Measurements from ENCODE around the gene SEC24D.
"Not testable (repeated sequence)": the region's sequence is repeated elsewhere in the genome, so short reads cannot be mapped to it uniquely, and the experiment has no call there.

Gene SEC24D, protein sequence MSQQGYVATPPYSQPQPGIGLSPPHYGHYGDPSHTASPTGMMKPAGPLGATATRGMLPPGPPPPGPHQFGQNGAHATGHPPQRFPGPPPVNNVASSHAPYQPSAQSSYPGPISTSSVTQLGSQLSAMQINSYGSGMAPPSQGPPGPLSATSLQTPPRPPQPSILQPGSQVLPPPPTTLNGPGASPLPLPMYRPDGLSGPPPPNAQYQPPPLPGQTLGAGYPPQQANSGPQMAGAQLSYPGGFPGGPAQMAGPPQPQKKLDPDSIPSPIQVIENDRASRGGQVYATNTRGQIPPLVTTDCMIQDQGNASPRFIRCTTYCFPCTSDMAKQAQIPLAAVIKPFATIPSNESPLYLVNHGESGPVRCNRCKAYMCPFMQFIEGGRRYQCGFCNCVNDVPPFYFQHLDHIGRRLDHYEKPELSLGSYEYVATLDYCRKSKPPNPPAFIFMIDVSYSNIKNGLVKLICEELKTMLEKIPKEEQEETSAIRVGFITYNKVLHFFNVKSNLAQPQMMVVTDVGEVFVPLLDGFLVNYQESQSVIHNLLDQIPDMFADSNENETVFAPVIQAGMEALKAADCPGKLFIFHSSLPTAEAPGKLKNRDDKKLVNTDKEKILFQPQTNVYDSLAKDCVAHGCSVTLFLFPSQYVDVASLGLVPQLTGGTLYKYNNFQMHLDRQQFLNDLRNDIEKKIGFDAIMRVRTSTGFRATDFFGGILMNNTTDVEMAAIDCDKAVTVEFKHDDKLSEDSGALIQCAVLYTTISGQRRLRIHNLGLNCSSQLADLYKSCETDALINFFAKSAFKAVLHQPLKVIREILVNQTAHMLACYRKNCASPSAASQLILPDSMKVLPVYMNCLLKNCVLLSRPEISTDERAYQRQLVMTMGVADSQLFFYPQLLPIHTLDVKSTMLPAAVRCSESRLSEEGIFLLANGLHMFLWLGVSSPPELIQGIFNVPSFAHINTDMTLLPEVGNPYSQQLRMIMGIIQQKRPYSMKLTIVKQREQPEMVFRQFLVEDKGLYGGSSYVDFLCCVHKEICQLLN

DNA sequence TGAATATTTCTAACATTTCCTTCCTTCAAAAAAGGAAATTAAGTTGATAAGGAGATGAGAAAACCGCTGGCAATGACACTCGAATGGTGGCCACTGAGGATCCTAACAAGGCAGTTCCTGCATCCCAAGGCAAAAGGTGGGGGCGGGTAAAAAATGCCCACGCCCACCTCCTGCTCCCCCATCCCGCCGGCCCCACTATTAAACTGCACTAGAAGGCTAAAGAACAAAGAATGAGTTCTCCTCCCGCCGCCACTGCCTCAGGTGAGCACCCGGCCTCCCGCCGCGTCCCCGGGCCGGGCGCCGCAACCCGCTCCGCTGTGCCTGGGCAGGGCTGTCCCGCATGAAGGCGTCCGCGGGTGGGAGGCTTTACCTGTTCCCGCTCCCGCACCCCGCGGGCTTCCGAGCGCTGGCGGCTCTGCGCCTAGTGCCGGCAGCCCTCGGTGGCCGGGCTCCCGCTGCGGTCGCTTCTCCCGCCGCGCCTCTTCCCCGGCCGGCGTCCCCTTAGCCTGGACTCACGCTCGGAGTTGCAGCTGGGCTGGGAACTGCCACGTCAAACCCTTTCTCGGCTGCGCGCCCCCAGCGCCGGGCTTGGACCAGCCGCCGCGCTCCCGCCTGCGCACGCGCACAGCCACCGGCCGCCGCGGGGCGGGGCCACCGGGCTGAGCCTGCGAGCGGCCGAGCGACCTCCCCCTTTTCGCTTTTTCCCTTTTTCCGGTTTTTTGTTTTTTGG lies at the start of gene SEC24D:
SEC24D (minus strand) TSS at position 556 of the 730 bp plus-strand sequence. CDS start 2,430 bp downstream, outside the sequence.
- DNase-seq (ENCODE audit: low read depth in 2 of 2), result peak; percentile 59 to 60

DNA sequence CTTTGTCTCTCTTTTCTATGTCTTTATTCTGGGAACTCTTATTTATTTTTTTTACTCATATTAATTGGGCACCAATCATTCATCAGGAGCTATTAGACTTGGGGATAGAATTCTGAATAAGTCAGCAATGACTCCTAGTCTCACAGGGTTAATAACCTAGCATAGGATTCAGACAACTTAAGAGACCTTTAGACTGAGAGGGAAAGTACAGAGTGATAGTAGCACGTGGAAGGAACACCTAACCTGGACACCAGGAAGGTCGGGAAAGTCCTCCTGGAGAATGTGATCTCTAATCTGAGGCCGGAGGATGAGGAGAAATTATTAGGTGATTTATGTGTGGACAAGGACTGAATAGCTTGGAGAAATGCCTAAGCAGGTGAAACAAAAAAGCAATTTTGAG lies 48.8 kb upstream of the SEC24D start:
- no peak for DNase-seq (ENCODE audit: low read depth in 2 of 2)

DNA sequence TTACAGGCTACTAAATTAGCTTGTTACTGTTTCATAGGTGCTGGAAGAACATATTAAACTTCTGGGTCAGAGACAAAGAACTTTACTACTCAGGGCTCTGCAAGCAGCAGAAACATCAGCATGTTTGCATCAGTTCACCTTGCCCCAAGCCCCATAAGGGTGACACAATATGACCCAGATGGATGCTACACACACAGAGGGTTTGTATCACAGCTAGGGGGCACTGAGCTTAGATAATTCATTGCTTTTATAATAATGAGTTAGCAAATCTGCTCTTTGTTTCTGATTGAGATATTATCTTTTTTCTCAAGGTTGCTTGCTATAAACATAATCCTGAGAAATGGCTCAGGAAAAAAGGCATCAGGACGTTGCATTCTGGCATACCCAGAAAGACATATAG lies 47.9 kb upstream of the SEC24D start:
- DNase-seq (ENCODE audit: low read depth in 2 of 2), result no peak

DNA sequence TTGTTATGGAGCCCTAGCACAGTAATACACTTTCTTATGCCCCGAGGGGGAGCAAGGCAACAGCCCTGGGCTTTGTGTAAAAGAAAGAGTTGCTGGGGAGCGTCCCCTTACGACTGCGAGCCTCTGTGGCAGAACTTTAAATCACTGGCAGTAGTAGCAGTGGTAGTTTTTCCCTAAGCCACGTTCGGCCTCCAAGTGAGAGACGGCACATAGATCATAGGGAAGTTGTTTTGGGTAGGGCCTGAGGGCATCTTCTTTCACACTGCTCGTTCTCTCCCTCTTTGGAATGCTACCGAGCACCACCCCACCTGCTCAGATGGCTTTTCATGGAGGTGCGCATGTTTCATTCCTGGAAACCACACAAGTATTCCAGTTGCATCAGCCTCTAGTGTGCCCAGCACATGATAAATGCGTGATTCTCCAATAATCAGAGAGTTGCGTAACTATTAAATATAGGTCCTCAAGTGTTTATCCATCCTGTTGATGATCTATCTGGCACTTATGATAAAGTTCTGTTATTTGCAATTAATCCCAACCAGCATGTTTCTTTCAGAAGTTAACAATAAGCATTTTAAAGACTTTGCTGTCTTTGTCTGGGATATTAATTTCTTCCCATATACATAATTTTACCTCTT lies 45.7 kb upstream of the SEC24D start:
- DNase-seq (ENCODE audit: low read depth in 2 of 2), result no peak

DNA sequence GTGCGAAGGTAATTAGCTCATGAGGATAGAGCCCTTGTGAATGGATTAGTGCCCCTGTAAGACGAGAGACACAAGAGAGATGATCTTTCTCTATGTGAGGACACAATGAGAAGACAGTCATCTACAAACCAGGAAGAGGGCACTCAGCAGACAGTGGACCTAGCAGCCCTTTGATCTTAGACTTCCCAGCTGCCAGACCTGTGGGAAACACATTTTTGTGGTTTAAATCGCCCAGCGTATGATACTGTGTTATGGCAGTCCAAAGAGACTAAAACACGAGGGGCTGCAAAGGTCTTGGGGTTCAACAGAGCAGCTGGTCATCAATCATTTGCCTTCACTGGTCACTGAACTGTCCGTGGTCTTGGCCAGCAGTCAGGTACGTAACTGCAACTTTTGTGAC lies 43.5 kb upstream of the SEC24D start:
- DNase-seq (ENCODE audit: low read depth in 2 of 2), result no peak

DNA sequence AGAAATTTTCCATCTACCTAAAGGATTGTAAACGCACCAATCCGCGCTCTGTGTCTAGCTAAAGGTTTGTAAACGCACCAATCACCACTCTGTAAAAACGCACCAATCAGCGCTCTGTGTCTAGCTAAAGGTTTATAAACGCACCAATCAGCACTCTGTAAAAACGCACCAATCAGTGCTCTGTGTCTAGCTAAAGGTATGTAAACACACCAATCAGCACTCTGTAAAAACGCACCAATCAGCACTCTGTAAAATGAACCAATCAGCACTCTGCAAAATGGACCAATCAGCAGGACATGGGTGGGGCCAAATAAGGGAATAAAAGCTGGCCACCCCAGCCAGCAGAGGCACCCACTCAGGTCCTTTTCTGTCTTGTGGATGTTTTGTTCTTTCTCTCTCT lies 42.6 kb upstream of the SEC24D start:
- DNase-seq (ENCODE audit: low read depth in 2 of 2), result not testable (repeated sequence)

DNA sequence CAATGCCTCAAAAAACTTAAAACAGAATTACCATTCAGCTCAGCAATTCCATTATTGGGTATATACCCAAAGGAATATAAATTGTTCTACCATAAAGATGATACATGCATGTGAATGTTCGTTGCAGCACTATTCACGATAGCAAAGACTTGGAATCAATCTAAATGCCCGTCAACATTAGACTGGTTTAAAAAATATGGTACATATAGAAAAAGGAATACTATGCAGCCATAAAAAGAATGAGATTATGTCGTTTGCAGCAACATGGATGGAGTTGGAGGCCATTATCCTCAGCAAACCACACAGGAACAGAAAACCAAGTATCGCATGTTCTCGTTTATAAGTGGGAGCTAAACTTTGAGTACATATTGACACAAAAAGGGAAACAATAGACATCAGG lies 41.9 kb upstream of the SEC24D start:
- DNase-seq (ENCODE audit: low read depth in 2 of 2), result no peak

DNA sequence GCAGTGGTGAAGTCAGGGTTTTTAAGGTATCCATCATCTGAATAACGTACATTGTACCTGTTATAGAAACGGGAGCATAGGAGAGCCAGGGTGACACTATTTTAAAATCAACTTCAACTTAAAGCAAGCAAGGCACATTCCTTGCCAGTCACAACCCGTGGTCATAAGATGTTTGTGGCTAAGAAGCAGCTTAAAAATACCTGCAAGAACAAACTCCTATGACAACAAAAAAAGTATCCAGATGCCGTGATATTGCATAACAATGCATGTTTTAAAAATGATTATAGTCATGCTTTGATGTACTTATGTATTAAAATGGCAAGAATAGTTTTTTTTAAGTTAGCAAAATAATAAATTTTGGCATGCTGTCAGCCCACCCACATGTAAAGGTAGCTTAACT lies 36.3 kb upstream of the SEC24D start:
- no peak for DNase-seq (ENCODE audit: low read depth in 2 of 2)

DNA sequence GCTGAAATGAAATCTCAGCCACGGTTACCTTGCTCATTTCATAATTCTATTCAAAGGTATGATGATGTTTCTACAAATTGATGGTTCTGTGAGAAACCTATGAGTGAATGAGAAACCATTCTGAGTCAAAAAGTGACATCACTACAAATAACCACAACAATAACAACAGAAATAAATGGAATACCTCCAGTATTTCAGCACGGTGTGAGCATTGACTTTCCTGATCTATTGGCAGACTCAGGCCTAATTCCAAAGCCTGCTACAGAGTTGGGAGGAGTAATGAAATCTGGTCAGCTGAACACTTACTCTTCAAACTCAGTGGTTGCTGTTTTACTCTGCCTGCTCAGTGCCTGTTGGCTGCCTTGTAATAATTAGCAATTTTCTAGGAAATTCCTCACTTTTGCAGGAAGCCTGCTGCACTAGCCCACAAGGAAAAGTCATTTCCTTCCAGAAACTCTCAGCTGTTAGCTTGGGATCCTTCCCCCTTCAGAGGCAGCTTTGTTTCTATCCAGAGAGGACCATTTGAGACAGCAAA lies 33.9 kb upstream of the SEC24D start:
- no peak for DNase-seq (ENCODE audit: low read depth in 2 of 2)

DNA sequence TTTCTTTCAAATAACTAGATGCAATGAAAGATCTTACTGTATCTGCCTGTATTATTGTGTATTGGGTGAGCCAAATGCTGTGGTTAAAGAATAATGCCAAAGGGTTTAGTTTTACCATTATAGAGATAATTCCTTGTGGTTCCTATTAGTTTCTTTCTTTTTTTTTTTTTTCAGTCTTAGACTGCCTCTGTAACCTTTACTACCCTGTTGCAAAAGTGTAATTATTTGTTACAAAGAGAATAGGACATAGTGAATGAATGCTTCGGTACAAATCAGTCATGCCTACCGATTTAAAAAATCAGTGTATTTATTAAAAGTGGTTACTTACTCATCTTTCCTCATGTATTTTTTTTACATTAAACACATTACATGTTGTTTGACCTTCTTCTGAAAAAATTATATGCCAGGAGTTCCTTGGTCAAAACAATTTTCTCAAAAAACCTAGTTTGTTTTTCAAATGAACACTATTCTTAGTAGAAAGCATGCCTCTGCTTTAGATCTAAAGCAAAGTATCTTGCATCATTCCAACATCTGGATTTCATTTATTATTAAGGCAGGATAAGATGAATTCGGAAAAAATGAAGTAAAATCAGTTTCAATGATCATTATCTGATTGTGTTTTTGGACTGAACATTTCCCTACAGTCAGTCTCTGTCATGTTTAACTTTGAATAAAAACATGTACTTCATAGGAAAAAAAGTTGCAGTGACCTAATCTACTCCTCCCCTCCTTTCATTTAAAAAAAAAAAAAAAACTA lies 31.6 kb upstream of the SEC24D start:
- no peak for DNase-seq (ENCODE audit: low read depth in 2 of 2)

DNA sequence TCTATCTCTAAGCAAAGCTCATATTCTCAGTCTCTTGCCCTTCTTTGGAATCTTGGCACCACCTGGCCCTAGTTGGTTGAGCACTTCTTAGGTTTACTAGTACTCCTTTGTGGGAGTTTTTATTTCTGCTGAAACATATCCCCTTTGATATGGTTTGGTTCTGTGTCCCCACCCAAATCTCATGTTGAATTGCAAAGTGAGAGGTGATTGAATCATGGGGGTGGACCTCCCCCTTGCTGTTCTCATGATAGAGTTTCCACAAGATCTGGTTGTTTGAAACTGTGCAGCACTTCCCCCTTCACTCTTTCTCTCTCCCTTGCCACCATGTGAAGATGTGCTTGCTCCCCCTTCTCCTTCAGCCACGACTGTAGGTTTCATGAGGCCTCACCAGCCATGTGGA lies 30.5 kb upstream of the SEC24D start:
- no peak for DNase-seq (ENCODE audit: low read depth in 2 of 2)

DNA sequence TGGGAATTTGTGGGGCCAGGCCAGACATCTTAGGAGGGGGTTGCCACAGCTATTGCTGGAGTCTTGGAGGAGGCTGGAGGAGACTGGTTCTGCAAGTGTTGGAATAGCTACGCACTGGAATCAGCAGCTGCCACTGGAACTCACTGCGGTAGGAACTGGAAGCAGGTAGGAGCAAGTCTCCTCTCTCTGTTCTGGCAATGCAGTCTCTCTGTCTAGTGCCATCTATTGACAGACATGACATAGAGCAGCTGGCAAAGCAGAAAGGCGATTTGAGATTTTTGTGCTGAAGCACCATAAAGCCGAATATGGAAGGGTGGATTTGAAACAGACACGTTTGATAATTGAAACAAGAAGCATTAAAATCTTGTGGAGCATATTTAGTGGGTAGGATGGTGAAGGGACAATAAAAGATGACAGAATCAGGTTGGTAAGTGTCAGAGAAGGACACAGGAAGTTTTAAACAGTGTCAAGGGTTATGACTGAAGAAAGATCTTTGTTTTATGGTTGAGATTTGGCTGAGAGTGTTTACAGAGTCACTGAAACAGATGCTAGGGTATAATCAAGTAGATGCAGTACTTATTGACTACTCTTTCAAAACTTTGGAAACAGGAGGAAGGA lies 29.3 kb upstream of the SEC24D start:
- DNase-seq (ENCODE audit: low read depth in 2 of 2), result no peak

DNA sequence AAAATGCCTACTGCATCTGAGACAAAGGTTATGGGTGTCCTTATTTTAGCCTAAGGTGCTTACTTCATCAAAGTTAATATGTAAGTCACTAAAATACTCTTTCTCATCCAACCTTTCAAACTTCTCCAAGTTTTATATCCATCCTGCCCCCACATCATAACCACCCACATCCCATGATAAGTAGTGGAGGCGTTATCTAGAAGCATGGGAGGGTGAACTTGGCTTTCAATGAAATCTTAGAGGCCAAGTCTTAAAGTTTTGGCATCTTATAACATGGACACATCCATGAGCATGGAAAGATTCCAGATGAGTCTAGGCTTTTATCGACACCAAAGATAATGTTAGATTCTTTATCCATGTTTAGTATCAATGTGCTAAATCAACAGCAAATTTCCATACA lies 22.9 kb upstream of the SEC24D start:
- DNase-seq (ENCODE audit: low read depth in 2 of 2), result no peak

DNA sequence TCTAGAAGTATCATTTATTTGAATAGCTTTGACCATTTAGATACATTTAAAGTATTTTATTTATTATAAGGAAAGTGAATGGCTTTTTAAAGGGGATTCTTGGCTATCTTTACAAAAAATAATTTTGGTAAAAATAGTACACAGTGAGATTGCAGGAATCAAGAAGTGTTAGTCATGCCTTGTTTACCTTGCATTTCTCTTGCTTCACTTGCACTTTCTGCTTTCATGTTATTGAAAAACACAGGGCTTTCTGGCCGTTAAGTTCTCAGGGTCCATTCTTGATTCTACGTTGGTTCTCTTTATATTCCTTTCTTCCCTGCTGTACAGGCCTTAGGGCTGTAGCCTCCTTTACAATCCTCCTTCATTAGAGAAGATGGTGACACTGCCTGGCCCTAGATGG lies 21.8 kb upstream of the SEC24D start:
- no peak for DNase-seq (ENCODE audit: low read depth in 2 of 2)

DNA sequence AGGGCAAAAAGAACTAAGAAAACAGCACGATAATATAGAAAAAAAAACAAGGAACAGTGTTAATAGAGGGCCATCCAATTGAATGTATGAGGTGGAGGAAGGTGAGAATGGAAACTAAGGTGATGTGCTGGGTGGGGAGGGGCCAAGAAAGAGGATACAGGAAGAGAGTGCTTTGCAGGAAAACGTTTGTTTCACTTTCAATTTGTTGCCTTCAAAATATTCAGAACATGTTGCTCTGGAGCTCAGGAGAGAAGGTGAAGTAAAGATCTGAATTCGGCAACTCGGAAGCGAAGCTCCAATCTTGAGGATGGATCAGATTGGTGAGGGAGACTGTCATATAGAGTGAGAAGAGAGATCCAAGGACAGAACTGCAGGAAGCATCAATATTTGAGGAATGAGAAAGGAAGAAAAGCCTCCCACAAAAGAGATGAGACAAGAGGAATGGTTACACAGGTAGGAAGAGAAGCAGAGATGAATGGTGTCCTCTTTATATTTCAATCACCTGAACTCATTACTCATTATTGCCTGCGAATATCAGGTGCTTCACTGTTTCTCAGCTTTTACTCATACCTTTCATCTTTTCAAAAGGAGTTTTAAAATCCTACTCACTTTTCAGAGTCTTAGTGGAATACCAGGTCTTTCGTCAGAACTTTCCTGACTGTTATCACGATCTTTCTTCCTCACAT lies 14.7 kb upstream of the SEC24D start:
- no peak for DNase-seq (ENCODE audit: low read depth in 2 of 2)

DNA sequence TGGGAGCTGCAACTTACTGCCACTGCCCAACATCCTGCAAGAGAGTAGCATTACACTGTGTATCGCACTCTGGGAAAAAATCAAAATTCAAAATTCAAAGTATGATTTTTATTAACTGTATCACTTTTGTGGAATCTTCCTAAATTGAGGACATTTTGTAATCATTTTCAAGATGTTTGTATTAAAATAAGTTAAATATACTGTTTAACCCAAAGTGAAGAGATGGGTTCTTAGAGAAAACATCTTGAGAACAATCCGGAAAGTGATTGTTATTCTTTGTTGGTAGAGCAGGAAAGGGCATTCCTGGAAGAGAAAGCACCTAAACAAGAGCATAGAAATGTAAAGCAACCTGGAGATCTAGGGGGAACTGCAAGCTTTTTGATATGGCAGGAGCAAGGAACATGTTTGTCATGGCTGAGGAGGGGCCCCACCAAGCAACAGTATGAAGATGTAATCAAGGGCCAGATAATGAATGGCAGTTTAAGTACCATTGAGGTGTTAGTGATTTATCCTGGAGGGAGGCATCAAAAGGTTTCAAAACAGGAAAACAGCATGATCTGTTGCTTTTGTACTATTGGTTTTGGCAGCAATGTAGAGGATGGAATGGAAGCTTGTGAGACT lies 14.1 kb upstream of the SEC24D start:
- no peak for DNase-seq (ENCODE audit: low read depth in 2 of 2)

DNA sequence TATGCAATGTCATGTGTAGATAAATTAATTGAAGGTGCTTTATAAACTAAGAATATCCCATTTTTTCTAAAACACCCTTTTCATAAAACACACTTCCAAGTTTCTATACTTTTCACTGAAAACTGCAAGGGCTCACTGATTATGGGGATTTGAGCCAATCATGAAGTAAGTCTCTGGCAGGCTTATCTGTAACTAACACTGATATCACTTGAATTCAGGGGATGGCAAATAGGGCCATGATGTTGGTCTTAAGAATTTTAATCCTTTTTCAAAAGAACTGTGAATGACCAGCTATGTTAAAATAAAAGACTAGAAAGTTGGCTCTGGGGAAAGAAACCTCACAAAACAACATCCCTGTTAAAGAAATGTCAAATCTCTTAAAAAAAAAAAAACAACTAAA lies 13.0 kb upstream of the SEC24D start:
- DNase-seq (ENCODE audit: low read depth in 2 of 2), result no peak

DNA sequence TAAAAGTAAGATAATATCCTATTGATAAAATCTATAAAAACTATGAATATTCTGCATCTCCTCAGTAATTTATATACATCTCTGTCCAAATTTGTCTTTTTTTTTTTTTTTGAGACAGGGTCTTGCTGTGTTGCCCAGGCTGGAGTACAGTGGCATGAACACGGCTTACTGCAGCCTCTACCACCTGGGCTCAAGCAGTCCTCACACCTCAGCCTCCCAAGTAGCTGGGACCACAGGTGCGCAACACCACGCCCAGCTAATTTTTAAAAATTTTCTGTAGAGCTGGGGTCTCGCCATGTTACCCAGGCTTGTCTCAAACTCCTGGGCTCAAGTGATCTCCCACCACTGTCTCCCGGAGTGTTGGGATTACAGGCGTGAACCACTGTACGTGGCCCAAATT lies 12.3 kb upstream of the SEC24D start:
- DNase-seq (ENCODE audit: low read depth in 2 of 2), result no peak

DNA sequence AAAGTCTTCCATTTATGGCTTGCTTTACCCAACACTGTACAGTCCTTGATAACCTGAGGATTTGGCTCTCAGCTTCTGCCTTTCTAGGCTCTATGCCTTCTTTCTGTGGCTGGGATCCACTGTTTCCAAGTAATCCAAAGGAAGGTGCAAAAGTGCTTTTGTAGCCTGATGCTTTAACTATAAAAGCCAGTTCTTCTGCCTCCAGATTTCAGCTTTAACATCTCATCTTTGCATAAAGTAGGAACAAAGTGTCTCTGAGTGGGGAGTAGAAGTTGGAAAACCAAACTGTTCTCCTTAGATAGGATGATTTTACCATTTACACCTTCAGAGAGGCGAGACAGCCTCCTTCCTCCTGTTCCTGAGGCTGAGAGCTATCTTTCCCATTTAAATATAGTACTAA lies 11.1 kb upstream of the SEC24D start:
- no peak for DNase-seq (ENCODE audit: low read depth in 2 of 2)

Measured in stimulated activated CD8-positive, alpha-beta memory T cell treated with anti-CD3 and anti-CD28 coated beads, Interleukin-7, amount 100 ng/mL, for 1 hour (primary cell).